ENCODE data around the gene STIMATE. TPM values are rescaled to one million over a fixed set of nuclear protein-coding genes. Genes with fewer than 3 reads are reported as not detected.

STIMATE gene
- total RNA-seq, 1 donor from 2014 or later, result 28.8 TPM

GRCh38 chr3:52810923-52811322, 86.4 kb downstream of the STIMATE start:
- Mint-ChIP-seq H3K27ac (no peak overlapping the region), H3K4me1 (no peaks in the 10 kb centered on the region)
- no peak for TF ChIP-seq CTCF (IDR thresholded peaks at IDR 0.05; ENCODE audit: unreplicated experiment)

GRCh38 chr3:52809662-52810377, 87.5 kb downstream of the STIMATE start:
- H3K36me3 Mint-ChIP-seq, result no peaks in the 10 kb centered on the region
- H3K4me3 Mint-ChIP-seq, result no peak overlapping the region
- no peak overlapping the region for H3K27ac Mint-ChIP-seq
- DNase-seq (ENCODE audit: low spot score in 2 of 2, unreplicated experiment in 2 of 2), result no peak
- H3K27me3 Mint-ChIP-seq (ENCODE audit: low read depth), result no peaks in the 10 kb centered on the region
- no peaks in the 10 kb centered on the region for H3K4me1 Mint-ChIP-seq
- H3K9me3 Mint-ChIP-seq, result no peaks in the 10 kb centered on the region
- no peak for TF ChIP-seq CTCF (IDR thresholded peaks at IDR 0.05; ENCODE audit: unreplicated experiment)

More at GRCh38 chr3:52810923-52811322, 86.4 kb downstream of the STIMATE start:
- DNase-seq (ENCODE audit: low spot score in 2 of 2, unreplicated experiment in 2 of 2), result no peak
- Mint-ChIP-seq H3K27me3 (ENCODE audit: low read depth) (no peaks in the 10 kb centered on the region), H3K4me3 (no peak overlapping the region), H3K36me3 (no peaks in the 10 kb centered on the region), H3K9me3 (no peaks in the 10 kb centered on the region)

GRCh38 chr3:52809149-52809548, 88.2 kb downstream of the STIMATE start:
- TF ChIP-seq CTCF (IDR thresholded peaks at IDR 0.05; ENCODE audit: unreplicated experiment), result no peak
- Mint-ChIP-seq H3K9me3 (no peaks in the 10 kb centered on the region), H3K4me3 (no peak overlapping the region), H3K27ac (no peak overlapping the region), H3K36me3 (no peaks in the 10 kb centered on the region), H3K27me3 (ENCODE audit: low read depth) (no peaks in the 10 kb centered on the region), H3K4me1 (no peaks in the 10 kb centered on the region)
- no peak for DNase-seq (ENCODE audit: low spot score in 2 of 2, unreplicated experiment in 2 of 2)

- H3K27me3 Mint-ChIP-seq (ENCODE audit: low read depth), result no peaks in the 10 kb centered on the region
- no peak overlapping the region for H3K27ac Mint-ChIP-seq
Measured at GRCh38 chr3:52805270-52806039, 91.9 kb downstream of the STIMATE start.

GRCh38 chr3:52801839-52802238, 95.5 kb downstream of the STIMATE start:
- DNase-seq (ENCODE audit: low spot score in 2 of 2, unreplicated experiment in 2 of 2), result no peak
- TF ChIP-seq CTCF (IDR thresholded peaks at IDR 0.05; ENCODE audit: unreplicated experiment), result no peak
- Mint-ChIP-seq H3K9me3 (no peaks in the 10 kb centered on the region), H3K4me1 (peaks cover 24% of the 10 kb centered on the region), H3K27me3 (ENCODE audit: low read depth) (no peaks in the 10 kb centered on the region), H3K4me3 (no peak overlapping the region), H3K27ac (peak overlapping the region; percentile 84), H3K36me3 (no peaks in the 10 kb centered on the region)

More at GRCh38 chr3:52805270-52806039, 91.9 kb downstream of the STIMATE start:
- no peaks in the 10 kb centered on the region for H3K9me3 Mint-ChIP-seq
- TF ChIP-seq CTCF (IDR thresholded peaks at IDR 0.05; ENCODE audit: unreplicated experiment), result no peak
- H3K36me3 Mint-ChIP-seq, result no peaks in the 10 kb centered on the region
- DNase-seq (ENCODE audit: low spot score in 2 of 2, unreplicated experiment in 2 of 2), result no peak
- H3K4me3 Mint-ChIP-seq, result no peak overlapping the region
- H3K4me1 Mint-ChIP-seq, result peaks cover 14% of the 10 kb centered on the region
